G401.6 (cell line): ENCODE data around the gene TTC31.
"Not testable (repeated sequence)": the region's sequence is repeated elsewhere in the genome, so short reads cannot be mapped to it uniquely, and the experiment has no call there.

ENCODE experiments used
- FAIRE-seq: peaks from 2 replicates; lab custom pipeline; 2012; peaks lifted over from hg19 to GRCh38; lab: Jason Lieb, UNC

The TTC31 gene

GRCh38 chr2:74457549-74458131 is 25.2 kb upstream of the TTC31 start:
- FAIRE-seq, result no peak

- FAIRE-seq, result peak; percentile 99
Observed at GRCh38 chr2:74458132-74458937, 24.5 kb upstream of the TTC31 start, which contains the start of gene WBP1. Gene WBP1 (plus strand): TSS chr2:74458438. CDS start chr2:74458603, 165 bp downstream.

- FAIRE-seq, result no peak
Observed at GRCh38 chr2:74458938-74459363, 23.9 kb upstream of the TTC31 start.

GRCh38 chr2:74459503-74460118 is 23.3 kb upstream of the TTC31 start:
- FAIRE-seq, result not testable (repeated sequence)

- not testable (repeated sequence) for FAIRE-seq
Observed at GRCh38 chr2:74460187-74460586, 22.7 kb upstream of the TTC31 start.

GRCh38 chr2:74461187-74462053 is 21.5 kb upstream of the TTC31 start:
- FAIRE-seq, result no peak

GRCh38 chr2:74462054-74462785 is 20.7 kb upstream of the TTC31 start:
- FAIRE-seq, result no peak

GRCh38 chr2:74462786-74463105 is 20.1 kb upstream of the TTC31 start:
- FAIRE-seq, result no peak

GRCh38 chr2:74464406-74464805 is 18.5 kb upstream of the TTC31 start:
- FAIRE-seq, result no peak

- FAIRE-seq, result not testable (repeated sequence)
Observed at GRCh38 chr2:74470742-74471141, 12.1 kb upstream of the TTC31 start.

- FAIRE-seq, result no peak
Observed at GRCh38 chr2:74471332-74472065, 11.4 kb upstream of the TTC31 start.

GRCh38 chr2:74472086-74472944 is 10.6 kb upstream of the TTC31 start, which contains the start of gene MRPL53:
Gene MRPL53 (minus strand): TSS chr2:74472680. CDS start chr2:74472660, 20 bp downstream.
- FAIRE-seq, result peak; percentile 87

GRCh38 chr2:74472945-74473258 is 10.0 kb upstream of the TTC31 start:
- FAIRE-seq, result no peak

GRCh38 chr2:74474481-74474880 is 8.4 kb upstream of the TTC31 start:
- no peak for FAIRE-seq

- no peak for FAIRE-seq
Observed at GRCh38 chr2:74474899-74475298, 8.0 kb upstream of the TTC31 start.

- no peak for FAIRE-seq
Observed at GRCh38 chr2:74481431-74481830, 1.4 kb upstream of the TTC31 start.

- no peak for FAIRE-seq
Observed at GRCh38 chr2:74481961-74482800, 700 bp upstream of the TTC31 start.

- not testable (repeated sequence) for FAIRE-seq
Observed at GRCh38 chr2:74483675-74484164, 839 bp downstream of the TTC31 start.

- no peak for FAIRE-seq
Observed at GRCh38 chr2:74486141-74486540, 3.3 kb downstream of the TTC31 start.
